Measurements from ENCODE around the gene TLR1. TPM values are rescaled to one million over a fixed set of nuclear protein-coding genes. Genes with fewer than 3 reads are reported as not detected.

The TLR1 gene
- total RNA-seq, 1 experiment from 2014 or later = not detected

GRCh38 chr4:38842994-38843393 lies 38.4 kb upstream of the TLR1 start:
- Mint-ChIP-seq H3K36me3 (ENCODE audit: insufficient read depth in 1 of 3, low read depth in 3 of 3) (peaks cover 0 to 5% (median 0%) of the 10 kb centered on the region in 3 experiments; a peak in 1 of 7 replicates), H3K27me3 (ENCODE audit: low read depth) (no peaks in the 10 kb centered on the region), H3K9me3 (peaks cover 10 to 12% of the 10 kb centered on the region in 2 experiments; a peak in 3 of 5 replicates), H3K4me3 (no peak overlapping the region), H3K4me1 (peaks cover 13 to 15% of the 10 kb centered on the region in 2 experiments), H3K27ac (no peak overlapping the region; a peak in 1 of 7 replicates)
- no peaks in the 10 kb centered on the region for H4K20me1 ChIP-seq (ENCODE audit: control insufficient read depth, insufficient read depth, insufficient read length)
- H2BK120ac ChIP-seq (ENCODE audit: low read depth, low read length, poor library complexity, severe bottlenecking) = no peak overlapping the region
- no peak overlapping the region for H4K8ac ChIP-seq (replicated peaks; ENCODE audit: insufficient read length, low read depth, low read length)
- no peak overlapping the region for H3T11ph ChIP-seq (ENCODE audit: low read length)
- no peak overlapping the region for H2AFZ ChIP-seq (ENCODE audit: low read length)
- H3K18ac ChIP-seq (ENCODE audit: insufficient read length, low read depth, low read length) = no peak overlapping the region
- no peaks in the 10 kb centered on the region for H3K79me1 ChIP-seq (ENCODE audit: insufficient read depth, low read depth, low read length, poor library complexity, severe bottlenecking)
- H3K4me2 ChIP-seq (ENCODE audit: insufficient read depth, insufficient read length, low read length) = no peak overlapping the region
- no peak overlapping the region for H3K27ac ChIP-seq (ENCODE audit: insufficient read length, low read depth, low read length)
- H3K9ac ChIP-seq (ENCODE audit: extremely low read depth, insufficient read length, low read length) = no peak overlapping the region
- no peaks in the 10 kb centered on the region for H3K9me3 ChIP-seq (ENCODE audit: control insufficient read depth, low read depth, low read length)
- WGBS (ENCODE audit: extremely low coverage, insufficient read length, low lambda C conversion rate) = no CpG with 5 or more reads among the region's 4 CpGs
- H2AK5ac ChIP-seq (ENCODE audit: insufficient read length, low read length) = no peak overlapping the region
- no peak overlapping the region for H2BK15ac ChIP-seq (ENCODE audit: low read depth, low read length)
- TF ChIP-seq CTCF (conservative IDR thresholded peaks at IDR 0.05) = no peak
- no peak overlapping the region for H2BK5ac ChIP-seq (ENCODE audit: insufficient read length, low read length)
- H3K23me2 ChIP-seq (ENCODE audit: insufficient read length, low read depth, low read length, poor library complexity, severe bottlenecking) = no peaks in the 10 kb centered on the region
- no peaks in the 10 kb centered on the region for H3K4me1 ChIP-seq (ENCODE audit: insufficient read depth, low read length)
- no peak overlapping the region for H3K4ac ChIP-seq (ENCODE audit: low read depth, low read length)
- no peak overlapping the region for H3K14ac ChIP-seq (ENCODE audit: insufficient read depth, low read length)
- H2BK20ac ChIP-seq (ENCODE audit: low read depth, low read length, poor library complexity, severe bottlenecking) = no peak overlapping the region
- DNase-seq = no peak
- no peak overlapping the region for H2BK12ac ChIP-seq (ENCODE audit: insufficient read length, low read depth, low read length)
- H3K23ac ChIP-seq (ENCODE audit: insufficient read length, low read depth, low read length) = no peak overlapping the region
- no peaks in the 10 kb centered on the region for H3K79me2 ChIP-seq (ENCODE audit: insufficient read depth, low read length)
- no peak overlapping the region for H3K56ac ChIP-seq (ENCODE audit: insufficient read length, low read depth, low read length)
- H4K91ac ChIP-seq (ENCODE audit: insufficient read length, low read depth, low read length) = no peak overlapping the region
- H4K5ac ChIP-seq (ENCODE audit: insufficient read length, low read depth, low read length) = no peak overlapping the region
- no peaks in the 10 kb centered on the region for H3K27me3 ChIP-seq (ENCODE audit: insufficient read depth, low read length)
